Neural cell (in vitro differentiated cells): ENCODE measurements around the gene TRAK1.

Source experiments
- CTCF ChIP-seq: fragments of 450-650 bp; IDR thresholded peaks from 2 replicates; pipeline ENCODE4 v1.5.1; 2014; ENCODE audit warnings: antibody characterized with exemption, mild to moderate bottlenecking, moderate library complexity; ENCODE audit not compliant: poor library complexity, severe bottlenecking
- EP300 ChIP-seq: fragments of 450-650 bp; conservative IDR thresholded peaks from 2 replicates; pipeline ENCODE4 v1.6.1; 2014; ENCODE audit warnings: antibody characterized with exemption, mild to moderate bottlenecking, moderate library complexity; ENCODE audit not compliant: poor library complexity, severe bottlenecking
- MXI1 ChIP-seq: fragments of 450-650 bp; conservative IDR thresholded peaks from 2 replicates; pipeline ENCODE4 v1.6.1; 2014; ENCODE audit warnings: antibody characterized with exemption, mild to moderate bottlenecking; ENCODE audit not compliant: poor library complexity, severe bottlenecking
- REST ChIP-seq: IDR thresholded peaks from 2 replicates; pipeline ENCODE4 v1.6.1; 2012; ENCODE audit warnings: borderline replicate concordance
- SMC3 ChIP-seq: fragments of 450-650 bp; conservative IDR thresholded peaks from 2 replicates; pipeline ENCODE4 v1.6.1; 2014; ENCODE audit warnings: antibody characterized with exemption, mild to moderate bottlenecking, moderate library complexity; ENCODE audit not compliant: poor library complexity
- TAF1 ChIP-seq: IDR thresholded peaks from 2 replicates; pipeline ENCODE4 v1.6.1; 2012; ENCODE audit warnings: low read depth

- TF ChIP-seq CTCF (no peak), MXI1 (no peak), TAF1 (no peak), EP300 (no peak), SMC3 (no peak), REST (no peak)
These were observed 66.7 kb downstream of the TRAK1 start for GRCh38 chr3:42157540-42158538.
